HEK293 (cell line): ENCODE data around the gene GRIPAP1.

Experiments
- CTCF ChIA-PET: fragments of 350-600 bp; formaldehyde crosslinking; extraction: SDS; loops from one replicate; lab custom pipeline; 2021; ENCODE audit warnings: antibody characterized with exemption; lab: Yijun Ruan, JAX
- POLR2A ChIA-PET: fragments of 300-600 bp; formaldehyde crosslinking; extraction: SDS; loops from one replicate; lab custom pipeline; 2020; ENCODE audit warnings: antibody characterized with exemption, inconsistent platforms; lab: Yijun Ruan, JAX
- H3K27ac ChIP-seq: fragments of 200-500 bp; sonication (Bioruptor generic); 2 replicates; pipeline ENCODE4 v1.5.1; 2014; ENCODE audit warnings: low read depth, low read length, control low read depth, inconsistent platforms; ENCODE audit errors: extremely low read depth
- H3K36me3 ChIP-seq, 2 experiments: fragments of 200-500 bp in 1 of 2; sonication (Bioruptor generic) in 1 of 2; 1 replicate in 1 of 2; 2 replicates in 1 of 2; pipeline ENCODE4 v1.5.1; 2014 to 2017; ENCODE audit warnings: inconsistent platforms in 2 of 2, low read length in 2 of 2; ENCODE audit not compliant: control insufficient read depth in 2 of 2, insufficient read depth in 1 of 2
- H3K4me1 ChIP-seq: fragments of 200-500 bp; sonication (Bioruptor generic); 2 replicates; pipeline ENCODE4 v1.5.1; 2014; ENCODE audit warnings: mild to moderate bottlenecking, low read length, inconsistent platforms; ENCODE audit not compliant: control insufficient read depth, insufficient read depth
- H3K4me3 ChIP-seq: 2 replicates; pipeline ENCODE4 v1.5.1; 2011; ENCODE audit warnings: low read depth, mild to moderate bottlenecking, control low read depth, low read length, moderate library complexity
- H3K9me3 ChIP-seq: fragments of 200-500 bp; sonication (Bioruptor generic); 2 replicates; pipeline ENCODE4 v1.5.1; 2014; ENCODE audit warnings: low read depth, low read length, inconsistent platforms; ENCODE audit not compliant: control insufficient read depth, insufficient read depth
- MZF1 ChIP-seq: fragments of 450-650 bp; formaldehyde crosslinking; IDR thresholded peaks from 2 replicates; pipeline ENCODE4 v1.5.1; 2017; ENCODE audit warnings: missing biosample characterization, missing genetic modification characterization, borderline replicate concordance
- PRDM10 ChIP-seq: fragments of 450-650 bp; formaldehyde crosslinking; IDR thresholded peaks from 2 replicates; pipeline ENCODE4 v1.5.1; 2016; ENCODE audit warnings: missing biosample characterization, missing genetic modification characterization
- ZNF148 ChIP-seq: fragments of 450-650 bp; formaldehyde crosslinking; IDR thresholded peaks from 2 replicates; pipeline ENCODE4 v1.5.0; 2017; ENCODE audit warnings: missing biosample characterization, missing genetic modification characterization, borderline replicate concordance
- ZNF155 ChIP-seq: fragments of 450-650 bp; formaldehyde crosslinking; IDR thresholded peaks from 2 replicates; pipeline ENCODE4 v1.5.1; 2016; ENCODE audit warnings: missing biosample characterization, missing genetic modification characterization
- ZNF23 ChIP-seq: fragments of 450-650 bp; formaldehyde crosslinking; IDR thresholded peaks from 2 replicates; pipeline ENCODE4 v1.5.1; 2016; ENCODE audit warnings: missing biosample characterization, missing genetic modification characterization, borderline replicate concordance
- ZNF324 ChIP-seq: fragments of 450-650 bp; formaldehyde crosslinking; IDR thresholded peaks from 2 replicates; pipeline ENCODE4 v1.5.1; 2016; ENCODE audit warnings: missing biosample characterization, missing genetic modification characterization
- ZNF37A ChIP-seq: fragments of 450-650 bp; IDR thresholded peaks from 2 replicates; pipeline ENCODE4 v1.5.1; 2018; ENCODE audit warnings: missing biosample characterization, missing genetic modification characterization
- ZNF610 ChIP-seq: fragments of 450-650 bp; formaldehyde crosslinking; IDR thresholded peaks from 2 replicates; pipeline ENCODE4 v1.5.1; 2016; ENCODE audit warnings: missing biosample characterization, missing genetic modification characterization, borderline replicate concordance
- ZNF704 ChIP-seq: fragments of 450-650 bp; formaldehyde crosslinking; IDR thresholded peaks from 2 replicates; pipeline ENCODE4 v1.5.1; 2016; ENCODE audit warnings: missing biosample characterization, missing genetic modification characterization
- TF ChIP-seq, protein P1 (sequence below): fragments of 450-650 bp; formaldehyde crosslinking; IDR thresholded peaks from 2 replicates; pipeline ENCODE4 v1.5.1; 2017; ENCODE audit warnings: missing biosample characterization, missing genetic modification characterization

GRIPAP1 gene

DNA sequence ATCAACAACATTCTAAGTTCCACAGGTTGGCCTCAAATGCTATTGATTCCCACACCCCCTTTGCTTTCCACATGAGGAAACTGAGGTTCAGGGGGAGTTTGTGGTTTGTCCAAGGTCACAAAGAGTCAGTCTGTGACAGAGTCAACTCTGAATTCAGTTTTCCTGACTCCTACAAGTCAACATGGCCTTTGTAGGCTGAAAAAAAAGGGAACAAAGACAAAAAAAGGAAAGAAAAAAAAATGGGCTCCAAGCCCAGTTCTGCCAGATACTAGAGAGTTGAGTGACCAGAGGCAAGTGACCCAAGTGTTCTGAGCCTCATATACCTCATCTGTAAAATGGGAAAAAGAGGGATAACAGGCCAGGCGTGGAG lies 66.8 kb downstream of the GRIPAP1 start:
- Histone ChIP-seq H3K36me3 (peaks cover 12 to 74% of the 10 kb centered on the region in 2 experiments; a peak in 2 of 3 replicates), H3K4me3 (no peak overlapping the region), H3K4me1 (no peaks in the 10 kb centered on the region), H3K27ac (no peak overlapping the region), H3K9me3 (no peaks in the 10 kb centered on the region)
- ChIA-PET CTCF (no interaction called here), POLR2A (no interaction called here)
- TF ChIP-seq ZNF23 (tag by site-specific recombination) (no peak), ZNF37A (tag by site-specific recombination) (no peak)

GRCh38 chrX:48934581-48935300 lies 67.3 kb downstream of the GRIPAP1 start:
- Histone ChIP-seq H3K4me1 (no peaks in the 10 kb centered on the region), H3K9me3 (no peaks in the 10 kb centered on the region), H3K4me3 (no peak overlapping the region), H3K27ac (no peak overlapping the region), H3K36me3 (peaks cover 12 to 72% of the 10 kb centered on the region in 2 experiments; a peak in 2 of 3 replicates)
- POLR2A ChIA-PET: no interaction called here
- CTCF ChIA-PET: no interaction called here
- TF ChIP-seq PRDM10 (tag by site-specific recombination) (no peak), ZNF155 (tag by site-specific recombination) (no peak), ZNF704 (tag by site-specific recombination) (no peak), MZF1 (tag by site-specific recombination) (no peak), ZNF324 (tag by site-specific recombination) (no peak), ZNF610 (tag by site-specific recombination) (no peak)

DNA sequence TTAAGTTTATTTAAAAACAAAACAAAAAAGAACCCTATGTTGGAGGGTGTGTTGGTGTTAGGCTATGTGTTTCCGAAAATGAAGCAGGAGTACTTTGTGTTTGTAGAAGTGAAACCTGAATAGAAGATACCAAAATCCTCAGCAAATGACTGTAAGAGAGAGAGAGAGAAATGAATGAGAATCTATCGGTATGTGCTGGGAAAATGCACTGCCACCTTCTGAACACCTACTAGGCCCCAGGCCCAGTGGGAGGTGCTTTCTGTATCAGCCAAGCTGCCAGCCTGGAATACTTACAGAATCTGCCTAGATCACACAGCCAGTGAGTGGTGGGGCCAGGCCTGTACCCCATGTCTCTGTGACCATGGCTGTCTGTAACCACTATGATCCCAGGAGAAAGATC lies 68.3 kb downstream of the GRIPAP1 start:
- H3K4me3 ChIP-seq: no peak overlapping the region
- TF ChIP-seq ZNF610 (tag by site-specific recombination): no peak
- TF ChIP-seq, protein P1, sequence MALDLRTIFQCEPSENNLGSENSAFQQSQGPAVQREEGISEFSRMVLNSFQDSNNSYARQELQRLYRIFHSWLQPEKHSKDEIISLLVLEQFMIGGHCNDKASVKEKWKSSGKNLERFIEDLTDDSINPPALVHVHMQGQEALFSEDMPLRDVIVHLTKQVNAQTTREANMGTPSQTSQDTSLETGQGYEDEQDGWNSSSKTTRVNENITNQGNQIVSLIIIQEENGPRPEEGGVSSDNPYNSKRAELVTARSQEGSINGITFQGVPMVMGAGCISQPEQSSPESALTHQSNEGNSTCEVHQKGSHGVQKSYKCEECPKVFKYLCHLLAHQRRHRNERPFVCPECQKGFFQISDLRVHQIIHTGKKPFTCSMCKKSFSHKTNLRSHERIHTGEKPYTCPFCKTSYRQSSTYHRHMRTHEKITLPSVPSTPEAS (tag by site-specific recombination): no peak
- no peak for TF ChIP-seq ZNF148
- ChIA-PET CTCF (no interaction called here), POLR2A (no interaction called here)
- no peaks in the 10 kb centered on the region for H3K4me1 ChIP-seq
- peaks cover 12 to 63% of the 10 kb centered on the region in 2 experiments; a peak in 2 of 3 replicates for H3K36me3 ChIP-seq
- H3K9me3 ChIP-seq: no peaks in the 10 kb centered on the region
- H3K27ac ChIP-seq: no peak overlapping the region
